ENCODE measurements around the gene RNF223. TPM values are rescaled to one million over a fixed set of nuclear protein-coding genes. Genes with fewer than 3 reads are reported as not detected.

Gene RNF223
- total RNA-seq, 1 donor from 2014 or later = 7.5 TPM

- no peak for DNase-seq (ENCODE audit: low read depth)
- peaks cover 5% of the 10 kb centered on the region for H3K36me3 ChIP-seq (ENCODE audit: control insufficient read depth, insufficient read depth, low read length)
- H3K27me3 ChIP-seq (ENCODE audit: control insufficient read depth, insufficient read depth, low read length) = no peaks in the 10 kb centered on the region
- TF ChIP-seq CTCF (IDR thresholded peaks at IDR 0.05; ENCODE audit: insufficient read depth, low read length, poor library complexity, severe bottlenecking) = no peak
- H3K4me3 ChIP-seq (ENCODE audit: low read depth, low read length) = no peak overlapping the region
Observed at GRCh38 chr1:1041092-1041523, 33.0 kb downstream of the RNF223 start.

- H3K4me3 ChIP-seq (ENCODE audit: low read depth, low read length) = peak overlapping the region; percentile 12
- H3K36me3 ChIP-seq (ENCODE audit: control insufficient read depth, insufficient read depth, low read length) = peaks cover 5% of the 10 kb centered on the region
- no peaks in the 10 kb centered on the region for H3K27me3 ChIP-seq (ENCODE audit: control insufficient read depth, insufficient read depth, low read length)
- peak; percentile 45 for DNase-seq (ENCODE audit: low read depth)
- TF ChIP-seq CTCF (IDR thresholded peaks at IDR 0.05; ENCODE audit: insufficient read depth, low read length, poor library complexity, severe bottlenecking) = no peak
Observed at GRCh38 chr1:1040004-1040991, 33.8 kb downstream of the RNF223 start.

- Histone ChIP-seq H3K4me3 (ENCODE audit: low read depth, low read length) (no peak overlapping the region), H3K27me3 (ENCODE audit: control insufficient read depth, insufficient read depth, low read length) (no peaks in the 10 kb centered on the region), H3K36me3 (ENCODE audit: control insufficient read depth, insufficient read depth, low read length) (peaks cover 5% of the 10 kb centered on the region)
- no peak for DNase-seq (ENCODE audit: low read depth)
- TF ChIP-seq CTCF (IDR thresholded peaks at IDR 0.05; ENCODE audit: insufficient read depth, low read length, poor library complexity, severe bottlenecking) = no peak
Observed at GRCh38 chr1:1039145-1039910, 34.8 kb downstream of the RNF223 start.

- peaks cover 4% of the 10 kb centered on the region for H3K36me3 ChIP-seq (ENCODE audit: control insufficient read depth, insufficient read depth, low read length)
- no peaks in the 10 kb centered on the region for H3K27me3 ChIP-seq (ENCODE audit: control insufficient read depth, insufficient read depth, low read length)
- TF ChIP-seq CTCF (IDR thresholded peaks at IDR 0.05; ENCODE audit: insufficient read depth, low read length, poor library complexity, severe bottlenecking) = no peak
- DNase-seq (ENCODE audit: low read depth) = no peak
- no peak overlapping the region for H3K4me3 ChIP-seq (ENCODE audit: low read depth, low read length)
Observed at GRCh38 chr1:1038694-1039093, 35.4 kb downstream of the RNF223 start.

- no peak overlapping the region for H3K4me3 ChIP-seq (ENCODE audit: low read depth, low read length)
- H3K27me3 ChIP-seq (ENCODE audit: control insufficient read depth, insufficient read depth, low read length) = no peaks in the 10 kb centered on the region
- DNase-seq (ENCODE audit: low read depth) = no peak
- TF ChIP-seq CTCF (IDR thresholded peaks at IDR 0.05; ENCODE audit: insufficient read depth, low read length, poor library complexity, severe bottlenecking) = no peak
- H3K36me3 ChIP-seq (ENCODE audit: control insufficient read depth, insufficient read depth, low read length) = peaks cover 1% of the 10 kb centered on the region
Observed at GRCh38 chr1:1037366-1038327, 36.5 kb downstream of the RNF223 start.
